ENCODE data around the gene C14orf39. TPM values are rescaled to one million over a fixed set of nuclear protein-coding genes. Genes with fewer than 3 reads are reported as not detected.

The C14orf39 gene
- total and polyA plus RNA-seq, 2 of the 8 experiments (the other 6 are each of a cell fraction or from before 2014, with no cell fraction given), result 0.18 to 1.2 TPM

DNA sequence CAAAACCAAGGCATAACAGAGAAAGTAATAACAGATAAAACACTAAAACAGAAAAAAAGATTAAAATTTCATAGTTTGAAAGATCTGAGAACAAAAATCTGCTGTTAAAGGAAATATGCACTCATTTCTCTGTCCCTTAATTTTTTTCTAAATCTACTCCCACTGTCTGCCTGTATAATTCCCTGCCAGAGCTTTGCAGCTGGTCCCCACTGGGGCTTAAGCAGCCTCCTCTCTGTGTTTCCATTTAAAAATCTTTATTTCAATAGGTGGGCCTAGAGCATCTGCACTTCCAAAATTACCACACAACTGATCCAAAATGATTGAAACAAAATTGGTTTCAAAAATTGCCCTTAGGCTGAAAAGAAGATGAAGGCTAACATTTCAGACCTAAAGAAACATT lies 16.7 kb upstream of the C14orf39 start:
- Histone ChIP-seq H3K56ac (replicated peaks; ENCODE audit: insufficient read length, low read depth, low read length) (no peak overlapping the region), H3K27me3 (replicated peaks in 1 of 4; ENCODE audit: control insufficient read depth in 3 of 4, extremely low read depth in 1 of 4, insufficient read depth in 3 of 4, low read length in 3 of 4) (peaks cover 26 to 42% (median 33%) of the 10 kb centered on the region in 4 experiments), H3K14ac (ENCODE audit: insufficient read length) (no peak overlapping the region), H3K4me2 (ENCODE audit: insufficient read depth in 1 of 2, low read depth in 2 of 2, low read length in 2 of 2) (no peak overlapping the region), H2AFZ (ENCODE audit: low read length) (no peak overlapping the region), H3K18ac (ENCODE audit: extremely low read depth, low read length) (no peak overlapping the region), H4K20me1 (replicated peaks in 1 of 2; ENCODE audit: control insufficient read depth in 1 of 2, insufficient read depth in 2 of 2, low read length in 2 of 2) (peaks cover 0 to 10% of the 10 kb centered on the region in 2 experiments), H3K79me2 (ENCODE audit: control insufficient read depth in 1 of 2, insufficient read depth in 2 of 2, low read length in 2 of 2) (no peaks in the 10 kb centered on the region), H2BK120ac (replicated peaks; ENCODE audit: low read depth, low read length) (no peak overlapping the region), H3K4me3 (ENCODE audit: extremely low read depth in 1 of 4, insufficient read depth in 2 of 4, low read depth in 3 of 4, low read length in 4 of 4) (no peak overlapping the region), H2BK12ac (ENCODE audit: low read depth, low read length) (no peak overlapping the region), H3K23me2 (ENCODE audit: low read depth, low read length) (no peaks in the 10 kb centered on the region), H4K91ac (replicated peaks; ENCODE audit: insufficient read length, low read length) (no peak overlapping the region), H2BK5ac (ENCODE audit: low read depth, low read length) (no peak overlapping the region), H3K9me3 (ENCODE audit: insufficient read depth in 2 of 2, low read depth in 1 of 2, low read length in 1 of 2) (no peaks in the 10 kb centered on the region), H2BK20ac (ENCODE audit: low read length) (no peak overlapping the region), H3K4me1 (replicated peaks in 1 of 4; ENCODE audit: control insufficient read depth in 3 of 4, insufficient read depth in 4 of 4, low read length in 3 of 4) (peaks cover 3 to 11% (median 6%) of the 10 kb centered on the region in 4 experiments; a peak in 5 of 7 replicates), H3K23ac (ENCODE audit: insufficient read length) (no peak overlapping the region), H4K5ac (ENCODE audit: insufficient read length, low read depth, low read length) (no peak overlapping the region), H3K27ac (ENCODE audit: low read depth, low read length) (no peak overlapping the region), H2BK15ac (ENCODE audit: low read length) (no peak overlapping the region), H4K8ac (ENCODE audit: extremely low read depth, insufficient read depth, low read length) (no peak overlapping the region), H3K79me1 (ENCODE audit: low read depth, low read length) (no peaks in the 10 kb centered on the region), H3K36me3 (ENCODE audit: control insufficient read depth in 2 of 4, insufficient read depth in 4 of 4, low read length in 3 of 4) (peaks cover 0 to 7% (median 0%) of the 10 kb centered on the region in 4 experiments; a peak in 1 of 8 replicates), H2AK5ac (ENCODE audit: low read depth, low read length) (no peak overlapping the region), H3K4ac (replicated peaks; ENCODE audit: insufficient read length, low read depth, low read length) (no peak overlapping the region), H3K9ac (replicated peaks in 1 of 4; ENCODE audit: extremely low read depth in 1 of 4, low read depth in 3 of 4, low read length in 3 of 4) (no peak overlapping the region)
- FAIRE-seq (no peak), DNase-seq (ENCODE audit: low read depth in 1 of 2, low spot score in 2 of 2) (no peak)
- POLR2A ChIA-PET (ENCODE audit: partially characterized antibody), result interaction anchor here (0.9 kb wide), 1 partner anchor 12 kb away, joined by 3 read pairs; no protein-coding TSS in a partner anchor
- CTCF ChIA-PET (ENCODE audit: partially characterized antibody), result interaction anchor here (0.8 kb wide), 1 partner anchor 171 kb away, joined by 4 read pairs; no protein-coding TSS in a partner anchor
- TF ChIP-seq BRCA1 (IDR thresholded peaks at IDR 0.05; ENCODE audit: low read depth, low read length) (no peak), CHD2 (IDR thresholded peaks at IDR 0.05; ENCODE audit: low read length) (no peak)
- TF ChIP-seq, protein P1, sequence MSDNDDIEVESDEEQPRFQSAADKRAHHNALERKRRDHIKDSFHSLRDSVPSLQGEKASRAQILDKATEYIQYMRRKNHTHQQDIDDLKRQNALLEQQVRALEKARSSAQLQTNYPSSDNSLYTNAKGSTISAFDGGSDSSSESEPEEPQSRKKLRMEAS (IDR thresholded peaks at IDR 0.05), result no peak

Measured in H1 (cell line).